TTC549 (cell line): ENCODE data around the gene ZNF416.
A peak's percentile ranks its signal among the peaks of the same experiment; 100 is the strongest.

Experiments
- FAIRE-seq: peaks from 2 replicates; lab custom pipeline; 2012; peaks lifted over from hg19 to GRCh38; lab: Jason Lieb, UNC

ZNF416 gene

DNA sequence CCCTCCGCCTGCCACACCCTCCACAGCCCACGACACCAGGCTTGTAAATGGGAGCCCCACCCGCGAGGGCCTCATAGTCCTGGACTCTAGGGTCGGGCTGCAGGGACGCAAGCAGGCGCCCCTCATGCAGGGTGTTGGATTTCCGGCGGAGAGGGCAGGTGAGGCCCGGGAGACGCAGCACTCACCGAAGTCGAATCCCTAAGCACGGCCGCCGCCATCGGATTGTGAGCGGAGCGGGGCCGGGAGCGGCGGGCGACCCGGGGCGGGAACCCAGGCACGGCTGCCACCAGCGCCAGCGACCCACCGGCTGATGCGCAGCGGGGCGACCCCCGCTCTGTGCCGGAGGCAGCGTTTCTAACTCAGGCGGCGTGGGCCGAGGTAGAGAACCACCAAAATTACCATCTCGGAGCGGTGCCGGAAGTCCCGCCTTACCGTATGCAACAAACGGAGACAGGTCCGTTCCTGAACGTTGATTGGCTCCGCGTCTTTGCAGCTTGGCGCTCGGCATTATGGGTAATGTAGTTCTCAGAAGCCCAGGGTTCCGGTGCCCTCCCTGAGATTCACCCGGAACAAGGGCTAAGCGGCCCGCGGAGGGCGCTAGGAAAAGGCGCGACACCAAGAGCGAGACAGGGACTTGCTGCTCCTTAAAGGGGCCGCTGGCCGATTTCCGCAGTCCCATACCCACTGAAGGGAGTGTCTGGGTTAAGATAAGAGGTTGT, at the start of gene ZNF416:
Gene ZNF416 (minus strand): TSS at position 425 of the 719 bp plus-strand sequence. CDS start 207 bp downstream, at position 218.
- peak; percentile 97 for FAIRE-seq

DNA sequence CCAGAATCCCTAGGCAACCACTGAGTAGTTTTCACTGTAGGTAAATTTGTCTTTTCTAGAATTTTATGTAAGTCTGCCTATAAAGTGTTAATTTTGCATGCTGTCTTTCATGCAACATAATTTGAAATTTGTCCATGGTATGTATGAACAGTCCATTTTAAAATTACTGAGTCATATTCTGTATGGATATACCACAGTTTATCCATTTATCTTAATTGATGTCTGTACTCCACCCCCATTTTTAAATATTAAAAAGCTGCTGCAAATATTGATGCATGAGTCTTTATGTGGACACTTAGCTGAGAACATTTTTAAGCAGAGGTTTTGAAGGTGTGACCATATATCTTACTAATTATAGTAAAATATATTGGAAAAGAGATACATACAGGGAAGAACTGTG, 44.4 kb upstream of the ZNF416 start:
- FAIRE-seq: no peak

- no peak for FAIRE-seq
Observed at GRCh38 chr19:57620673-57621348, 42.1 kb upstream of the ZNF416 start.

DNA sequence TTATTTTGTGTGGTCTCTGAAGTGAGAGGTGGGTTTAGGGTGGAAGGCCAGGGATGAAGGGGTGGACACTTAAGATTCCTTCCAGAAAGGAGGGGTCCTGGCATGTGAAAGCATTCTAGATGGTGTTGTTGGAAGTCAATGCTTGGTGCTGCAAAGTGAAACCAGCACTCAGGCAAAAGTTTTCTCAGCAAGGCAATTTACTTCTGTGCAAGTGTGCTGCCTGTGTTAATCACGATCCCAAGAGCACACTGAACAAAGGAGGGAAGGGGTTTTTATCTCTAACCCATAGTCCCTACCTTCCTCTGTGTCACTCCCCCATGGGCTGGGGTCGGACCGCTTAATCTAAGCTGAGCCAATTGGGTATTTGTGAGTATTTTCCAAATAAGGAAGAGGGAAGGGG, 36.6 kb upstream of the ZNF416 start:
- FAIRE-seq: no peak

- no peak for FAIRE-seq
Observed at GRCh38 chr19:57613941-57614743, 35.4 kb upstream of the ZNF416 start, which contains the start of gene ZNF134. TSS of gene ZNF134 (plus strand) at chr19:57614242. CDS start at chr19:57619469, 5,227 bp downstream.

DNA sequence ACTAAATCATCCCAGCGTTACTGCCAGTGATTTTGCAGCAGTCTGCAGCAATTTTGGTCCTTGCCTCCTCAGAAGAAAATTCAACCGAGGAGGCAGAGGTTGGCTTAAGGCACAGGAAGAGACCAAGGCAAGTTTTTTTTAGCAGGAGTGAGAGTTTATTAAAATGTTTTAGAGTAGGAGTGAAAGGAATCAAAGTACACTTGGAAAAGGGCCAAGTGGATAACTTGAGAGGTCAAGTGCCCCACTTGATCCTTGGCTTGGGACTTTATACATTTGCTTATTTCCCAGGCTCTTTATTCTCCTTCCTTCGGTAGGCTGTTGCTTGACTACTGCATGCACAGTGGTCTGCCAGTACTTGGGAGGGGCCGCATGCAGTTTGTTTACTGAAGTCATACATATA, 32.4 kb upstream of the ZNF416 start:
- no peak for FAIRE-seq

- no peak for FAIRE-seq
Observed at GRCh38 chr19:57606931-57607330, 28.2 kb upstream of the ZNF416 start.

DNA sequence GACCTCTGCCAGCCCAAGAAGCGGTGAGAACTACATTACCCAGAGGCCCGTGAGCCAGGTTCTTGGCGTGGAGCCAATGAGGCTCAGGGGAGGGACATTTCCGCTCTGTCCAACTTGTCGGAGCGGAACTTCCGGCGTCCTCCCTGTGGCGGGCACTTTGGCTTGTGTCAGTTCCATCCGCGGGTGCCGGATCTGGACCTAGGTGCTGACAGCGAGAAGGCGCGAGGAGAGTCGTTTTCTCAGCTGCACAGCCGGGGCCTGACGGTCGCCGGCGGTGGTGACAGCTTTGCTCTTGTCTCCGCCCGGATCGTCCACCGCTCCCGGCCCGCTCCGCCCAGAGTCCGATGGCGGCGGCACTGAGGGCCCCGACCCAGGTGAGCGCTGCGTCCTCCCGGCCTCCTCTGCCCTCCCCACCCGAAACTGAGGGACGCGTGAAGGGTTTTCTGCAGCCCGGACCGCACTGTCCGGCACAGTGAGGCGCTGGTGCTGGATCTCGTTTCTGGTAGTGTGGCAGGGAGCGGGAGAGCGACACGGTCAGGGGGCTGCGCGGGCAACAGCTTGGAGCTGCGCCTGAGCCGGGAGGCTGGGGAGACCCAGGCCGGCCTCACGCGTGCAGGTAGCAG, 21.2 kb upstream of the ZNF416 start, which contains the start of gene ZNF530:
Gene ZNF530 (plus strand): TSS at position 125 of the 623 bp plus-strand sequence. CDS start 4,461 bp downstream, outside the sequence.
- peak; percentile 56 for FAIRE-seq

- no peak for FAIRE-seq
Observed at GRCh38 chr19:57599377-57599760, 20.7 kb upstream of the ZNF416 start.

DNA sequence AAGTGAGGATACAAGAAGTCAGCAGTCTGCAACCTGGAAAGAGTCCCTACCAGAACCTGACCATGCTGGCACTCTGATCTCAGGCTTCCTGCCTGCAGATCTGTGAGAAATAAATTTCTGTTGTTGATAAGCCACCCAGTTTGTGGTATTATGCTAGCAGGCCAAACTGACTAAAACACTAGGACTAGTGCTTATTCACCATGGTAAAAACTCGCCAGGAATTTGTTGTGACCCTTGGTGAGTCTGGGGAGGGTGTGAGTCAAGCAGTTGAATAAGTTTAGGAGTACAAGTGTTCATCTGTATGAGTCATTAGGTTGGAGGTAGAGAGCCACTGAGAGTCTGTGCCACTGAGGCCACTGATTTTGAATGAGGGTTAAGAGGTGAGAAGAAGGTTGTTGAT, 8.8 kb upstream of the ZNF416 start:
- no peak for FAIRE-seq

DNA sequence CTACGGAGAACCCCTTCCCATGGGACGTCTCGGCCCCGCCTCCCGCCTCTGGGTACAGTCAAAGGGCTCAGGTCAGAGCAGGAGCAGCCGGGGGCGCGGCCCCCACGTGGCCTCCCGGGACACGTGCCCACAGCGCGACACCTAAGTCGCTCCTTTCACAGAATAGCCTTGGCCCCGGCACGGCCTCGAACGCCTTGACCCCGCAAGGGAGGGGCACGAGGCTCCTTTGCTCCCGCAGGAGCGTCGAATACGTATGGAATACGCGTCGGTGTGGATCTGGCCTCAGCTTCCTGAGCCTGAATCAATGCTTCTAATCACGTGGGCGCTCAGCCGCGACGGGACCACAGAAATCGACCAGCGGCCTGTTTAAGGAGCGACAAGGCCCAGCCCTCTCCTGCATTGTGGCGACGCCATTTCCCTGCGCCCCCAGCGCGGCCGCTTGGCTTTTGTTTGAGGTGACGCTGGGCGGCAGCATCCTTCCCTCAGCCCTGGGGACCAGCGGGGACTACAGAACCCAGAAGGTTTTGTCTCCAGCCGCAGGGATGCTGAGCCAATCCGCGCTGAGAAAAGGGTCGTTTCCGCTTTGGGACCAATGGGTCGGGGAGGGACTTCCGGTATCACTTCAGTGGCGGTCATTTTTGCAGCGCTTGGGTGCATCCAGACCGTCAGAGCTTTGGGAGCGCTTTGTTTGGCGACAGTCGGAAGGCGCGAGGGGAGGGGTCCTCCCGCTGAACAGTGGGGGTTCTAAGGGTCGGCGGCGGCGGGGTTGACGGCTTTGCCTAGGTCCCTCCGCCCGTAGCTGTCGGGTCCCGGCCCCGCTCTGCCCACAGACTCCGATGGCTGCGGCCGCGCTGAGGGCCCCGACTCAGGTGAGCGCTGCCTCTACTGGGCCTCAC, 5.1 kb upstream of the ZNF416 start, which contains the start of gene ZIK1:
Gene ZIK1 (plus strand): TSS at position 625 of the 896 bp plus-strand sequence. CDS start 212 bp downstream, at position 837.
- peak; percentile 88 for FAIRE-seq

DNA sequence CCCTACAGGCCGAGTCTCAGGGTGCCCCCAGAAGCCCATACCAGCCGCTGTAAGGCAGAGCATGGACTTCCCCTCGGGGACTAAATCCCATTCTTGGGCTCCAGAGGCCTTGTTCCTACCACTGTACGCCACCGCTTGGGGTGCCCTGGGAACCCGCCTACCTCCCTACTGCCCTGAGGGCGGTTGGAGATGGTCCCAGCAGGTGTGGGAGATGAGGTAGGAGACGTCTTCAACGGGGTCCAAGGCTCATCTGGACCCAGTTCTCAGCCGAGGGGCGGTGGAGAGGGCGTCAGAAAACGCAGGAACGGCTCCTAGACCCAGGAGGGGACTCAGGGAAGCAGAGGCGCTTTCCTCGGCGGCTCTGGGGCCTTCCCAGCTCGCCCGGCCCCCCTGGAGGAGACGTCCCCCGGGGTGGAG, 4.4 kb upstream of the ZNF416 start:
- FAIRE-seq: no peak

DNA sequence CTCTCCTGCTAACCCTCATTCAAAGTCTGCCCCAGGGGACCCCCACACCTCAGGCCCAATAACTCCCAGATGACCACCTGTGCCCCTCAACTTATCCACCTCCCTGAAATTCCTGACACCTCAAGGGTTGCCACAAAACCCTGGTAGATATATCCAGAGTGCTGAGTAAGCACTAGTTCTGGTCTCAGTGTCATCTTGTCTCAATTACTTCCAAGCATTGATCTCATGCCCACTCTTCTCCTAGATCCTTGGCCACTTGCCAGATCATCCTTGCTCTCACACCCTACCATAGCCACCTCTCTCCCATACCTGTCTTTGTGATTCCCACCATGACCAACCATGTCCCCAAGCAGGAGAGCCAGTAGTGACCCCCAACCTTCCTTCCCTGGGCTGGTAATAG, 2.0 kb downstream of the ZNF416 start:
- no peak for FAIRE-seq

DNA sequence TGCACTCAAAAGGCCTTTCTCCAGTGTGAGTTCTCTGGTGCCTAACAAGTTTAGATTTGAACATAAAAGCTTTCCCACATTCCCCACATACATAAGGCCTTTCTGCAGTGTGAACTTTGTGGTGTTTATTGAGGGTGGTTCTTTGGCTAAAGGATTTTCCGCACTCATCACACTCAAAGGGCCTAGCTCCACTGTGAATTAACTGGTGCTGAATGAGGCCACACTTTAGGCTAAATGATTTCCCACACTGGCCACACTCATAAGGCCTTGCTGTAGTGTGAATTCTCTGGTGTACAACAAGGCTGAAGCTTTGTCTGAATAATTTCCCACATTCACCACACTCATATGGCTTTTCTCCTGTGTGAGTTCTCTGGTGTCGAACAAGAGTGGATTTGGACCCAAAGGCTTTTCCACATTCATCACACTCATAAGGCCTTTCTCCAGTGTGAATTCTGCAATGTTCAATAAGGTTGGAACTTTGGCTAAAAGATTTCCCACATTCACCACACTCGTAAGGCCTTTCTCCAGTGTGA, 6.2 kb downstream of the ZNF416 start:
- no peak for FAIRE-seq

DNA sequence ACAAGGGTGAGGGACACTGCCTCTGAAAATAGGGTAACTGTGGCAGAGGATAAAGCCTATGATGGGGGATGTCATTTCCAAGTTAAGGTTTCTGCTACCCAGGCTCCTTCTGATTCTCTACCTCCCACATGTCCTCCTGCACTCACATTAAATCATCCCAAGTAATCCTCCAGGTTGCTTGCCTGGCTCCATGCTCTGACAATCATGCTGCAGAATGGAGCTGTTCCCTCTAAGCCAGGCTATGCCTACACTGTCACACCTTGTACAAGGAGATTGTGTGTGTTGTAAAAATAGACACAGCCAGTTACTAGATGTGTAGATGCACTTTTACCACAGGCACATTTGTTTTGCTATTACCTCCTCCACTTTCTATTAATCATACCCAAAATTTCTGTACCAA, 8.0 kb downstream of the ZNF416 start:
- FAIRE-seq: no peak

DNA sequence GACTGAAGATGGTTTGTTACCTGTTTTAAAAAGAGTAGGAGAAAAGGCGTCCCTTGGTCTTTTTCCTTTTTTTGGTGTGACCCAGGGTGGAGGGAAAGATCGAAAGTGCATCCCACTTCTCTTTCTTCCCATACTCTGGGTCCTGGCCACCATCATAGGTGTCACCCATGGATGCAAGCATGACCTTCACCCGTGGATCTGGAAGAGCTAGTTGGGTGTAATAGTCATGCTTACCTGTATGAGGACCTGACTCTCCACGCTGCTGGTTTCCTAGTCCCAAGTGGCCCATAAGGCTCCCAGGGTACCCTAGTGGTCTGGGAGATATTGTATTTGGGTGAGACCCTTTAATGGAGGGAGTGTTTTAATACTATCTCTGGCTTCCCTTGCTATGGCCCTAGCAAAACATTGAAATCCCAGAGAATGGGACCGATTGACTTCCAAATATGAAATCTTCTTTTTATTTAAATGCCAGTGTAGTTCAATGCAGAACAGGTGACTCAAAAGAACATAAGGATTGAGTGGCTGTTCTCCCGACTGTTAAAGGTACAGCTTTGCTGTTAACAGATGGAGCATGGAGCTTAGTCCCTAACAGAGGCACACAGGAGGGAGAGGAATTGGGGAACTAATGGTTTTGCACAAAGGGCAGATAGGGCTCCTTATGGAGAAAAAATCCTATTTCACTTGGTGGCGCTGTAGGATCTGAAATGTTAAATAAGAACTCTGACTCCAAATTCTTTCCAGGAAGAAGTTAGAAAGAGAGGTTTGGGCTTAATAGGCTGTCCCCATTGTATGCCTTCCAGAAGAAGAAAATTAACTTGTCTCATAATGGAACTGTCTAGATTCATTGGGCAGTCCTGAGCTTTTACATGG, 12.1 kb downstream of the ZNF416 start:
- FAIRE-seq: no peak

- no peak for FAIRE-seq
Observed at GRCh38 chr19:57563547-57563946, 15.2 kb downstream of the ZNF416 start.

- no peak for FAIRE-seq
Observed at GRCh38 chr19:57560049-57560491, 18.6 kb downstream of the ZNF416 start.

GRCh38 chr19:57559404-57560025, 19.2 kb downstream of the ZNF416 start, which contains the start of gene ZNF550:
TSS of gene ZNF550 (minus strand) at chr19:57559863. CDS start at chr19:57559682, 181 bp downstream.
- peak; percentile 68 for FAIRE-seq
